B cell (primary cell): ENCODE measurements around the gene SERPINB1. TPM values are rescaled to one million over a fixed set of nuclear protein-coding genes. Genes with fewer than 3 reads are reported as not detected.

Experiments used
- ATAC-seq: fragments of 200-7000 bp; cut with Tn5 transposase; one replicate; pipeline ENCODE4 v1.10.0; 2021; ENCODE audit warnings: low read depth, mild to moderate bottlenecking, moderate number of reproducible peaks, moderate library complexity
- CTCF ChIA-PET: fragments of 350-600 bp; sonication (Branson Sonifier 250); formaldehyde crosslinking; loops from one replicate; lab custom pipeline; 2021; ENCODE audit warnings: antibody characterized with exemption, inconsistent platforms; lab: Charles Lee
- POLR2A ChIA-PET: fragments of 350-600 bp; sonication (Branson Sonifier 250); formaldehyde crosslinking; loops from one replicate; lab custom pipeline; 2021; ENCODE audit warnings: antibody characterized with exemption; lab: Charles Lee
- DNase-seq: peaks from one replicate; pipeline ENCODE4 v3.0.0; 2013
- H2AFZ ChIP-seq: 2 replicates; pipeline ENCODE4 v1.6.1; 2012; ENCODE audit warnings: mild to moderate bottlenecking, low read depth, low read length; ENCODE audit not compliant: insufficient read depth, poor library complexity, severe bottlenecking
- H3K27ac ChIP-seq, 2 donors: 1 replicate in 1 of 2; 2 replicates in 1 of 2; pipeline ENCODE4 v1.5.1; 2012 to 2013; ENCODE audit warnings: low read length in 2 of 2, mild to moderate bottlenecking in 2 of 2, moderate library complexity in 1 of 2
- H3K27me3 ChIP-seq, 4 experiments: fragments of 200-600 bp in 1 of 4; sonication (generic) in 1 of 4; replicated peaks in 1 of 4; 1 replicate in 2 of 4; 2 replicates in 2 of 4; pipeline versions ENCODE4 v1.6.1 to v1.7.0; 2013 to 2016; ENCODE audit warnings: low read length in 3 of 4, mild to moderate bottlenecking in 2 of 4, mixed read lengths in 1 of 4, moderate library complexity in 1 of 4; ENCODE audit not compliant: insufficient read depth in 4 of 4, control insufficient read depth in 3 of 4; ENCODE audit errors: control extremely low read depth in 1 of 4
- H3K36me3 ChIP-seq, 2 experiments: replicated peaks in 1 of 2; 1 replicate in 1 of 2; 2 replicates in 1 of 2; pipeline versions ENCODE4 v1.6.1 to v1.7.1; 2013; ENCODE audit warnings: low read length in 1 of 2; ENCODE audit not compliant: insufficient read depth in 2 of 2, control insufficient read depth in 1 of 2; ENCODE audit errors: control extremely low read depth in 1 of 2, extremely low read depth in 1 of 2
- H3K4me1 ChIP-seq, 2 donors: fragments of 200-600 bp in 1 of 2; sonication (generic) in 1 of 2; 1 replicate in 1 of 2; 2 replicates in 1 of 2; pipeline versions ENCODE4 v1.5.1 to v1.6.1; 2013 to 2017; ENCODE audit warnings: low read length in 2 of 2; ENCODE audit not compliant: control insufficient read depth in 2 of 2, insufficient read depth in 2 of 2
- H3K4me2 ChIP-seq: replicated peaks from 2 replicates; pipeline ENCODE3; 2012; ENCODE audit warnings: mild to moderate bottlenecking, low read depth, low read length; ENCODE audit not compliant: poor library complexity, severe bottlenecking
- H3K4me3 ChIP-seq, 5 experiments: fragments of 200-600 bp in 1 of 5; sonication (generic) in 1 of 5; 1 replicate in 3 of 5; 2 replicates in 2 of 5; pipeline versions ENCODE4 v1.5.1 to v1.7.0; 2011 to 2016; ENCODE audit warnings: low read length in 4 of 5, mild to moderate bottlenecking in 4 of 5, low read depth in 2 of 5, control low read depth in 1 of 5, moderate library complexity in 1 of 5; ENCODE audit not compliant: insufficient read depth in 1 of 5; ENCODE audit errors: control extremely low read depth in 1 of 5, extremely low read depth in 1 of 5
- H3K79me2 ChIP-seq: fragments of 200-600 bp; sonication (generic); one replicate; pipeline ENCODE4 v1.6.0; 2016; ENCODE audit warnings: low read length; ENCODE audit not compliant: control insufficient read depth, insufficient read depth
- H3K9ac ChIP-seq: fragments of 200-600 bp; sonication (generic); 2 replicates; pipeline ENCODE4 v1.6.1; 2017; ENCODE audit warnings: mild to moderate bottlenecking, low read length, moderate library complexity
- H3K9me3 ChIP-seq, 3 donors: one replicate each; pipeline versions ENCODE4 v1.6.1 to v1.7.1; 2013; ENCODE audit warnings: low read length in 2 of 3; ENCODE audit not compliant: control insufficient read depth in 2 of 3, insufficient read depth in 1 of 3; ENCODE audit errors: control extremely low read depth in 1 of 3
- H4K20me1 ChIP-seq: 2 replicates; pipeline ENCODE4 v1.6.0; 2012; ENCODE audit warnings: mild to moderate bottlenecking, low read length; ENCODE audit not compliant: insufficient read depth, control insufficient read depth, poor library complexity, severe bottlenecking
- H3K27ac Mint-ChIP-seq: one replicate; pipeline ENCODE4 v1.8.0; 2021; ENCODE audit warnings: mixed read lengths
- H3K27me3 Mint-ChIP-seq: one replicate; pipeline ENCODE4 v1.8.0; 2021; ENCODE audit warnings: mixed read lengths
- H3K4me1 Mint-ChIP-seq: one replicate; pipeline ENCODE4 v1.8.0; 2021; ENCODE audit warnings: mixed read lengths
- H3K4me3 Mint-ChIP-seq: one replicate; pipeline ENCODE4 v1.8.0; 2021; ENCODE audit warnings: mixed read lengths
- H3K9me3 Mint-ChIP-seq: one replicate; pipeline ENCODE4 v1.8.0; 2022; ENCODE audit warnings: mixed read lengths; ENCODE audit not compliant: insufficient read depth
- EZH2 ChIP-seq: IDR thresholded peaks from 2 replicates; pipeline ENCODE4 v1.6.1; 2012; ENCODE audit warnings: borderline replicate concordance, low read depth, mild to moderate bottlenecking, moderate library complexity, low read length; ENCODE audit not compliant: insufficient read depth, poor library complexity, severe bottlenecking
- WGBS: methylation state at CpG from one replicate; pipeline ENCODE4 v1.1.5; 2013; ENCODE audit warnings: missing lambda C conversion rate; ENCODE audit not compliant: insufficient coverage; 5-methylcytosine and 5-hydroxymethylcytosine counted together
- intact Hi-C: fragments of 100-400 bp; cut with micrococcal nuclease; formaldehyde crosslinking; loops from one replicate; pipeline ENCODE4 v1.10.0; 2022
- polyA plus RNA-seq: library from polyadenylated mRNA; depleted of rRNA; stranded (reverse); fragments of >200 nt; gene quantifications from 2 replicates; pipeline ENCODE4 v1.2.3, GENCODE V29; 2012
- total RNA-seq, 2 donors: library from RNA; stranded (reverse); fragments of 120-200 nt in 1 of 2; gene quantifications; 1 replicate in 1 of 2; 2 replicates in 1 of 2; pipeline versions ENCODE4 v1.2.3 to v1.2.4, GENCODE V29; 2013 to 2022
- TF ChIP-seq, protein P1 (sequence below): fragments of 200-600 bp; IDR thresholded peaks from one replicate; pipeline ENCODE4 v1.8.0; 2022; ENCODE audit warnings: antibody characterized with exemption, mild to moderate bottlenecking

Gene SERPINB1
- total and polyA plus RNA-seq, 2 donors (not counting 1 experiment from before 2014, with no cell fraction given) = 23.2 to 52.5 TPM

DNA sequence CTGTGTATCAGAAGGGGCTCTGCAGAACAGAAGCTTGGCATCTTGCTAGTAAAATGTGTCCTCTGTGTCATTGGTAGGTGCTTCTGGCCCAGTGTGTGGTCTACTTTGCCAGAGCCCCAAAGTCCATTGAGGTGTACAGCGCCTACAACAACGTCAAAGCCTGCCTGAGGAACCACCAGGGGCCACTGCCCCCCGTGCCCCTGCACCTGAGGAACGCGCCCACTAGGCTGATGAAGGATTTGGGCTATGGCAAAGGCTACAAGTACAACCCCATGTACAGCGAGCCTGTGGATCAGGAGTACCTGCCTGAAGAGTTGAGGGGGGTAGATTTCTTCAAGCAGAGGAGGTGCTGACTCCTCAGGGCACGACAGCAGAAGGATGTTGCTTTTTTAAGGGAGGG is 56.7 kb downstream of the SERPINB1 start:
- no peaks in the 10 kb centered on the region for H3K9me3 Mint-ChIP-seq
- no peak for DNase-seq
- Histone ChIP-seq H3K4me1 (no peaks in the 10 kb centered on the region), H3K9me3 (no peaks in the 10 kb centered on the region), H3K4me3 (no peak overlapping the region), H3K27ac (no peak overlapping the region), H2AFZ (no peak overlapping the region), H3K27me3 (no peaks in the 10 kb centered on the region), H4K20me1 (peaks cover 36% of the 10 kb centered on the region), H3K9ac (no peak overlapping the region), H3K79me2 (peaks cover 29% of the 10 kb centered on the region), H3K36me3 (peaks cover 0 to 47% of the 10 kb centered on the region in 2 experiments), H3K4me2 (no peak overlapping the region)
- POLR2A ChIA-PET = no interaction called here
- intact Hi-C loops = no loop called here
- TF ChIP-seq, protein P1, sequence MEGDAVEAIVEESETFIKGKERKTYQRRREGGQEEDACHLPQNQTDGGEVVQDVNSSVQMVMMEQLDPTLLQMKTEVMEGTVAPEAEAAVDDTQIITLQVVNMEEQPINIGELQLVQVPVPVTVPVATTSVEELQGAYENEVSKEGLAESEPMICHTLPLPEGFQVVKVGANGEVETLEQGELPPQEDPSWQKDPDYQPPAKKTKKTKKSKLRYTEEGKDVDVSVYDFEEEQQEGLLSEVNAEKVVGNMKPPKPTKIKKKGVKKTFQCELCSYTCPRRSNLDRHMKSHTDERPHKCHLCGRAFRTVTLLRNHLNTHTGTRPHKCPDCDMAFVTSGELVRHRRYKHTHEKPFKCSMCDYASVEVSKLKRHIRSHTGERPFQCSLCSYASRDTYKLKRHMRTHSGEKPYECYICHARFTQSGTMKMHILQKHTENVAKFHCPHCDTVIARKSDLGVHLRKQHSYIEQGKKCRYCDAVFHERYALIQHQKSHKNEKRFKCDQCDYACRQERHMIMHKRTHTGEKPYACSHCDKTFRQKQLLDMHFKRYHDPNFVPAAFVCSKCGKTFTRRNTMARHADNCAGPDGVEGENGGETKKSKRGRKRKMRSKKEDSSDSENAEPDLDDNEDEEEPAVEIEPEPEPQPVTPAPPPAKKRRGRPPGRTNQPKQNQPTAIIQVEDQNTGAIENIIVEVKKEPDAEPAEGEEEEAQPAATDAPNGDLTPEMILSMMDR = no peak
- no peak for TF ChIP-seq EZH2
- H3K4me1 Mint-ChIP-seq = no peaks in the 10 kb centered on the region
- H3K27ac Mint-ChIP-seq = no peak overlapping the region
- CTCF ChIA-PET = interaction anchor here (2.3 kb wide), 1 partner anchor 203 kb away, joined by 6 read pairs; no protein-coding TSS in a partner anchor
- H3K4me3 Mint-ChIP-seq = no peak overlapping the region
- ATAC-seq = no peak
- 95% methylated on average over 7 of the region's 7 CpGs for WGBS
- no peaks in the 10 kb centered on the region for H3K27me3 Mint-ChIP-seq

DNA sequence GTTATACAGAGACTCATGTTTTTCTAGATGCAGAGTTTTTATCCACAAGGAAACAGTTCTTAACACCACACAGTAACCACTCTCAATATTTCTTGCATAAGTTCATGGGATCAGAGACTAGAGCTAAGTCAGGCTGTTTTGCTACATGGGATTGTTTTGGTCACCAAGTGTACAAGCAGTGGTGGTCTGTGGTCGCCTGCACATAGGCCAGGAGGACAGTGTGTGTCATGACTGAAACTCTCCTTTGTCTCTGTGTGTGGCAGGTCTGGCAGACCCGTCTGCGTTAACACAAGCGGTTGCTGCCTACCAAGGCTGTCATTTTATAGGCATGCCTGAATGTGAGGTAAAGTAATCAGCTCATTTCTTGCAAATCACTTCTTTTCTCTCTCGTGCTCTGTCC is 57.6 kb downstream of the SERPINB1 start:
- no peaks in the 10 kb centered on the region for H3K27me3 ChIP-seq
- H3K9ac ChIP-seq = no peak overlapping the region
- Mint-ChIP-seq H3K4me1 (no peaks in the 10 kb centered on the region), H3K27ac (no peak overlapping the region), H3K9me3 (no peaks in the 10 kb centered on the region), H3K27me3 (no peaks in the 10 kb centered on the region), H3K4me3 (no peak overlapping the region)
- POLR2A ChIA-PET = interaction anchor here (0.6 kb wide), 1 partner anchor 10 kb away, joined by 4 read pairs; no protein-coding TSS in a partner anchor
- ATAC-seq (no peak), DNase-seq (no peak)
- H3K27ac ChIP-seq = no peak overlapping the region
- TF ChIP-seq, protein P1 = no peak
- TF ChIP-seq EZH2 = no peak
- peaks cover 43% of the 10 kb centered on the region for H4K20me1 ChIP-seq
- 94% methylated on average over 5 of the region's 5 CpGs for WGBS
- intact Hi-C loops = no loop called here
- H3K4me2 ChIP-seq = no peak overlapping the region
- no peak overlapping the region for H2AFZ ChIP-seq
- no peak overlapping the region for H3K4me3 ChIP-seq
- H3K4me1 ChIP-seq = no peaks in the 10 kb centered on the region
- H3K36me3 ChIP-seq = peaks cover 2 to 56% of the 10 kb centered on the region in 2 experiments
- H3K79me2 ChIP-seq = peaks cover 32% of the 10 kb centered on the region
- CTCF ChIA-PET = interaction anchor here (1.1 to 2.3 kb wide), 2 partner anchors 11 to 204 kb away, joined by 3 to 6 read pairs; no protein-coding TSS in a partner anchor
- H3K9me3 ChIP-seq = no peaks in the 10 kb centered on the region
